Upper lobe of right lung (tissue), 1 donor: ENCODE data around the gene SOS1. TPM values are rescaled to one million over a fixed set of nuclear protein-coding genes. Genes with fewer than 3 reads are reported as not detected.

Experiments
- ATAC-seq: fragments of 200-7000 bp; cut with Tn5 transposase; one replicate; pipeline ENCODE4 v1.9.1; 2020; ENCODE audit warnings: mild to moderate bottlenecking, moderate library complexity
- DNase-seq: peaks from one replicate; pipeline ENCODE4 v3.0.0-alpha.2; 2020
- H3K27ac ChIP-seq: fragments of 200-600 bp; one replicate; pipeline ENCODE4 v1.8.0; 2022
- H3K27me3 ChIP-seq: fragments of 200-600 bp; one replicate; pipeline ENCODE4 v1.8.0; 2022; ENCODE audit warnings: mild to moderate bottlenecking
- H3K36me3 ChIP-seq: fragments of 200-600 bp; one replicate; pipeline ENCODE4 v1.8.0; 2022
- H3K4me1 ChIP-seq: fragments of 200-600 bp; one replicate; pipeline ENCODE4 v1.8.0; 2022
- H3K4me3 ChIP-seq: fragments of 200-600 bp; one replicate; pipeline ENCODE4 v1.8.0; 2022; ENCODE audit warnings: mild to moderate bottlenecking
- H3K9me3 ChIP-seq: fragments of 200-600 bp; one replicate; pipeline ENCODE4 v1.8.0; 2022
- CTCF ChIP-seq: fragments of 200-600 bp; IDR thresholded peaks from one replicate; pipeline ENCODE4 v1.8.0; 2022; ENCODE audit warnings: antibody characterized with exemption
- intact Hi-C: fragments of 100-400 bp; cut with DNase I; formaldehyde crosslinking; loops from one replicate; pipeline ENCODE4 v1.11.0; 2022
- total RNA-seq: library from RNA; stranded (reverse); fragmentation: NEBNext Ultra II Directional; extraction: Animal tissue kit (Norgen Biotek cat#: 25700); gene quantifications from one replicate; pipeline ENCODE4 v1.2.1, GENCODE V29; 2021
- donor health status: DM: no; HTN: yes; CAD: no; lungs with severe emphysema.

The SOS1 gene
- total RNA-seq, 1 donor from 2014 or later: 37.0 TPM

- intact Hi-C loops: no loop called here
These were observed 30.1 kb upstream of the SOS1 start for GRCh38 chr2:39150890-39151497.

GRCh38 chr2:39150102-39150562 is 29.3 kb upstream of the SOS1 start:
- no peak overlapping the region for H3K27ac ChIP-seq
- no peaks in the 10 kb centered on the region for H3K27me3 ChIP-seq
- ATAC-seq: no peak
- no peak overlapping the region for H3K4me3 ChIP-seq
- H3K9me3 ChIP-seq: no peaks in the 10 kb centered on the region
- no peaks in the 10 kb centered on the region for H3K4me1 ChIP-seq
- intact Hi-C loops: no loop called here
- no peaks in the 10 kb centered on the region for H3K36me3 ChIP-seq
- no peak for TF ChIP-seq CTCF
- no peak for DNase-seq

More at GRCh38 chr2:39150890-39151497, 30.1 kb upstream of the SOS1 start:
- no peaks in the 10 kb centered on the region for H3K4me1 ChIP-seq
- H3K27ac ChIP-seq: no peak overlapping the region
- no peak for ATAC-seq
- no peaks in the 10 kb centered on the region for H3K9me3 ChIP-seq
- no peak for DNase-seq
- no peaks in the 10 kb centered on the region for H3K36me3 ChIP-seq
- no peaks in the 10 kb centered on the region for H3K27me3 ChIP-seq
- no peak overlapping the region for H3K4me3 ChIP-seq
- TF ChIP-seq CTCF: no peak

- no peak for TF ChIP-seq CTCF
- H3K4me3 ChIP-seq: no peak overlapping the region
These were observed 25.8 kb upstream of the SOS1 start for GRCh38 chr2:39146630-39147029.

GRCh38 chr2:39145906-39146421 is 25.1 kb upstream of the SOS1 start:
- Histone ChIP-seq H3K4me1 (no peaks in the 10 kb centered on the region), H3K27me3 (no peaks in the 10 kb centered on the region), H3K4me3 (no peak overlapping the region), H3K36me3 (no peaks in the 10 kb centered on the region), H3K27ac (no peak overlapping the region), H3K9me3 (no peaks in the 10 kb centered on the region)
- DNase-seq (no peak), ATAC-seq (no peak)
- intact Hi-C loops: no loop called here
- no peak for TF ChIP-seq CTCF

More at GRCh38 chr2:39146630-39147029, 25.8 kb upstream of the SOS1 start:
- no peaks in the 10 kb centered on the region for H3K27me3 ChIP-seq
- DNase-seq (no peak), ATAC-seq (no peak)
- H3K4me1 ChIP-seq: no peaks in the 10 kb centered on the region
- no peaks in the 10 kb centered on the region for H3K36me3 ChIP-seq
- no peaks in the 10 kb centered on the region for H3K9me3 ChIP-seq
- no peak overlapping the region for H3K27ac ChIP-seq
- intact Hi-C loops: no loop called here

GRCh38 chr2:39144416-39144815 is 23.6 kb upstream of the SOS1 start:
- Histone ChIP-seq H3K36me3 (no peaks in the 10 kb centered on the region), H3K9me3 (no peaks in the 10 kb centered on the region), H3K27ac (no peak overlapping the region), H3K27me3 (no peaks in the 10 kb centered on the region), H3K4me1 (no peaks in the 10 kb centered on the region), H3K4me3 (no peak overlapping the region)
- intact Hi-C loops: no loop called here
- no peak for DNase-seq
- TF ChIP-seq CTCF: no peak
- no peak for ATAC-seq
